ENCODE data around the gene RNF144B. TPM values are rescaled to one million over a fixed set of nuclear protein-coding genes. Genes with fewer than 3 reads are reported as not detected.

Gene RNF144B
- total RNA-seq, 1 donor from 2014 or later = 6.3 TPM

GRCh38 chr6:18371010-18371409 is 16.1 kb upstream of the RNF144B start:
- H3K4me3 ChIP-seq (ENCODE audit: low read depth, low read length) = no peak overlapping the region
- no peak for DNase-seq (ENCODE audit: low read depth)
- TF ChIP-seq CTCF (conservative IDR thresholded peaks at IDR 0.05; ENCODE audit: low read depth, low read length) = no peak

GRCh38 chr6:18371656-18372055 is 15.5 kb upstream of the RNF144B start:
- H3K4me3 ChIP-seq (ENCODE audit: low read depth, low read length) = no peak overlapping the region
- no peak for TF ChIP-seq CTCF (conservative IDR thresholded peaks at IDR 0.05; ENCODE audit: low read depth, low read length)
- DNase-seq (ENCODE audit: low read depth) = no peak

GRCh38 chr6:18380158-18380836 is 6.9 kb upstream of the RNF144B start:
- no peak for TF ChIP-seq CTCF (conservative IDR thresholded peaks at IDR 0.05; ENCODE audit: low read depth, low read length)
- DNase-seq (ENCODE audit: low read depth) = no peak
- no peak overlapping the region for H3K4me3 ChIP-seq (ENCODE audit: low read depth, low read length)

- no peak for TF ChIP-seq CTCF (conservative IDR thresholded peaks at IDR 0.05; ENCODE audit: low read depth, low read length)
- H3K4me3 ChIP-seq (ENCODE audit: low read depth, low read length) = no peak overlapping the region
- DNase-seq (ENCODE audit: low read depth) = no peak
These were observed 6.3 kb upstream of the RNF144B start for GRCh38 chr6:18380851-18381250.

- H3K4me3 ChIP-seq (ENCODE audit: low read depth, low read length) = no peak overlapping the region
- no peak for TF ChIP-seq CTCF (conservative IDR thresholded peaks at IDR 0.05; ENCODE audit: low read depth, low read length)
- DNase-seq (ENCODE audit: low read depth) = no peak
These were observed 3.7 kb upstream of the RNF144B start for GRCh38 chr6:18383441-18383840.

GRCh38 chr6:18384621-18385020 is 2.5 kb upstream of the RNF144B start:
- no peak for TF ChIP-seq CTCF (conservative IDR thresholded peaks at IDR 0.05; ENCODE audit: low read depth, low read length)
- no peak for DNase-seq (ENCODE audit: low read depth)
- no peak overlapping the region for H3K4me3 ChIP-seq (ENCODE audit: low read depth, low read length)

GRCh38 chr6:18386298-18386976 is 713 bp upstream of the RNF144B start:
- H3K4me3 ChIP-seq (ENCODE audit: low read depth, low read length) = peak overlapping the region; percentile 63
- TF ChIP-seq CTCF (conservative IDR thresholded peaks at IDR 0.05; ENCODE audit: low read depth, low read length) = no peak
- DNase-seq (ENCODE audit: low read depth) = no peak

Data from epithelial cell of proximal tubule (primary cell).